Measurements from ENCODE around the gene TEX264.

- TF ChIP-seq ARNTL (CRISPR knock-in tag; IDR thresholded peaks at IDR 0.05; ENCODE audit: borderline replicate concordance, low read depth) (no peak), RARB (CRISPR knock-in tag; IDR thresholded peaks at IDR 0.05) (no peak), ZFP30 (CRISPR knock-in tag; IDR thresholded peaks at IDR 0.05) (no peak), PATZ1 (CRISPR knock-in tag; IDR thresholded peaks at IDR 0.05; ENCODE audit: borderline replicate concordance) (no peak), CSRNP3 (CRISPR knock-in tag; IDR thresholded peaks at IDR 0.05) (no peak), TOX (CRISPR knock-in tag; IDR thresholded peaks at IDR 0.05; ENCODE audit: borderline replicate concordance) (no peak), ZFP3 (CRISPR knock-in tag; IDR thresholded peaks at IDR 0.05) (no peak), PPARA (CRISPR knock-in tag; IDR thresholded peaks at IDR 0.05; ENCODE audit: borderline replicate concordance) (no peak)
Measured at GRCh38 chr3:51671734-51672475, 853 bp downstream of the TEX264 start.

Data from SK-N-SH treated with all-trans-retinoic acid at 6 μM for 48 hours (cell line).